BE2C (cell line): ENCODE results near the gene CFAP99.

Experiments
- DNase-seq: peaks from one replicate; pipeline ENCODE4 v3.0.0-alpha.2; 2020
- H3K27me3 ChIP-seq: fragments of 250-450 bp; sonication (Bioruptor Pico); 2 replicates; pipeline ENCODE4 v1.5.1; 2020; ENCODE audit warnings: mild to moderate bottlenecking
- H3K36me3 ChIP-seq: fragments of 250-450 bp; sonication (Bioruptor Pico); 2 replicates; pipeline ENCODE4 v1.5.1; 2020; ENCODE audit warnings: mild to moderate bottlenecking
- H3K4me1 ChIP-seq: fragments of 250-450 bp; sonication (Bioruptor Pico); 2 replicates; pipeline ENCODE4 v1.5.1; 2020
- H3K4me3 ChIP-seq: 2 replicates; pipeline ENCODE4 v1.5.1; 2011; ENCODE audit warnings: low read depth, low read length
- H3K9me3 ChIP-seq: fragments of 250-450 bp; sonication (Bioruptor Pico); 2 replicates; pipeline ENCODE4 v1.5.1; 2020
- TF ChIP-seq, protein P1 (sequence below): IDR thresholded peaks from 2 replicates; pipeline ENCODE4 v1.5.1; 2012; ENCODE audit warnings: mild to moderate bottlenecking, low read depth, low read length

Gene CFAP99

DNA sequence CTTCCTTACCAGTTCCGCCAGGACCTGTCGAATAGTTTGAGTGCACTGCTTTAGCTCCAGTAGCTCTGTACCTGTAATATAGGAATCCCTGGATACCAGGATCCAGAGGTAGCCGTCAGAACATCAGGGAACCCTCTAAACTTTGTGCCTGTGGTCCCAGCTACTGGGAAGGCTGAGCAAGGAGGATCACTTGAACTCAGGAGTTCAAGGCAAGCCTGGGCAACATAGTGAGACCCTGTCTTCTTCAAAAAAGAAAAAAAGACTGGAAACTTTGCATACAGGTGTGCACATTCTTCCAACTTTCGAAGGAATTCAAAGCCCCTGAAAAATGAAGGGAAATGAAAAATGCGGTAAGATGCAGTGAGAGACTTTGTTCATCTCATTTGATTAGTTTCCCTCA lies 85.1 kb downstream of the CFAP99 start:
- no peak overlapping the region for H3K4me3 ChIP-seq
- no peak for DNase-seq
- no peaks in the 10 kb centered on the region for H3K9me3 ChIP-seq
- no peaks in the 10 kb centered on the region; the same call in 1 of the 2 replicates for H3K4me1 ChIP-seq
- TF ChIP-seq, protein P1, sequence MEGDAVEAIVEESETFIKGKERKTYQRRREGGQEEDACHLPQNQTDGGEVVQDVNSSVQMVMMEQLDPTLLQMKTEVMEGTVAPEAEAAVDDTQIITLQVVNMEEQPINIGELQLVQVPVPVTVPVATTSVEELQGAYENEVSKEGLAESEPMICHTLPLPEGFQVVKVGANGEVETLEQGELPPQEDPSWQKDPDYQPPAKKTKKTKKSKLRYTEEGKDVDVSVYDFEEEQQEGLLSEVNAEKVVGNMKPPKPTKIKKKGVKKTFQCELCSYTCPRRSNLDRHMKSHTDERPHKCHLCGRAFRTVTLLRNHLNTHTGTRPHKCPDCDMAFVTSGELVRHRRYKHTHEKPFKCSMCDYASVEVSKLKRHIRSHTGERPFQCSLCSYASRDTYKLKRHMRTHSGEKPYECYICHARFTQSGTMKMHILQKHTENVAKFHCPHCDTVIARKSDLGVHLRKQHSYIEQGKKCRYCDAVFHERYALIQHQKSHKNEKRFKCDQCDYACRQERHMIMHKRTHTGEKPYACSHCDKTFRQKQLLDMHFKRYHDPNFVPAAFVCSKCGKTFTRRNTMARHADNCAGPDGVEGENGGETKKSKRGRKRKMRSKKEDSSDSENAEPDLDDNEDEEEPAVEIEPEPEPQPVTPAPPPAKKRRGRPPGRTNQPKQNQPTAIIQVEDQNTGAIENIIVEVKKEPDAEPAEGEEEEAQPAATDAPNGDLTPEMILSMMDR, result no peak
- no peaks in the 10 kb centered on the region for H3K27me3 ChIP-seq
- peaks cover 70% of the 10 kb centered on the region for H3K36me3 ChIP-seq

DNA sequence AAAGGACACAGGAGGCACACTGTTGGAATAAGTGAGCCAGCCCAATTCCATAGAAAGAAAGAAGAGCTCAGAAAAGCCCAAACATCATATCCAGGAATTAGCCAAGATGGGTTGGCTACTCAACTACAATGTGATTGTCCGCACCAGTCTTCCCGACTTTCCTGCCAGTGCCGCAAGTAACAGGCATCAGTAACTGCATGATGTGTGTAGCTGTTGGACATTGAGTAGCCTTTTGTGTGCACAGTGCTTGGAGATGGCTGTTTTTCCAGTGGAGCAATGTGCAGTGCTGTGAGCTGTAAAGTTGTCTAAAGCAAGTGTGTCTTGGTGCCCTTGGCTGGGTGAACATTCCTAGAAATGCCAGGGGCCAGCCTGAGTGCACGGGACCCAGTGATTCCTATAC lies 88.5 kb downstream of the CFAP99 start:
- no peak overlapping the region for H3K4me3 ChIP-seq
- peaks cover 67% of the 10 kb centered on the region for H3K36me3 ChIP-seq
- no peaks in the 10 kb centered on the region for H3K4me1 ChIP-seq
- H3K9me3 ChIP-seq, result no peaks in the 10 kb centered on the region
- no peak for DNase-seq
- H3K27me3 ChIP-seq, result no peaks in the 10 kb centered on the region
- TF ChIP-seq, protein P1, result no peak

DNA sequence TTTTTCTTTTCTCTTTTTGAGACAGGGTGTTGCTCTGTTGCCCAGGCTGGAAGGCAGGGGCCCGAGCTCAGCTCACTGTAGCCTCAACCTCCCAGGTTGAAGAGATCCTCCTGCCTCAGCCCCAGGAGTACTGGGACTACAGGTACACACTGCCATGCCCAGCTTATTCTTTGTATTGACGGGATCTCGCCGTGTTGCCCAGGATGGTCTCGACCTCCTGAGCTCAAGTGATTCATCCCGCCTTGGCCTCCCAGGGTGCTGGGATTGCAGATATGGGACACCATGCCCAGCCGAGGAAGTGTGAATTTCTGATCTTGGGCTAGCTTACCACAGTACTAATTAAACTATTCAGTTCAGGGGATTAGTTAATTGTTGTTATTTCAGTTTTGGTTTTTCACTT lies 89.1 kb downstream of the CFAP99 start:
- Histone ChIP-seq H3K4me1 (no peaks in the 10 kb centered on the region), H3K36me3 (peaks cover 73% of the 10 kb centered on the region), H3K27me3 (no peaks in the 10 kb centered on the region), H3K9me3 (no peaks in the 10 kb centered on the region), H3K4me3 (no peak overlapping the region)
- no peak for DNase-seq
- TF ChIP-seq, protein P1, result no peak

DNA sequence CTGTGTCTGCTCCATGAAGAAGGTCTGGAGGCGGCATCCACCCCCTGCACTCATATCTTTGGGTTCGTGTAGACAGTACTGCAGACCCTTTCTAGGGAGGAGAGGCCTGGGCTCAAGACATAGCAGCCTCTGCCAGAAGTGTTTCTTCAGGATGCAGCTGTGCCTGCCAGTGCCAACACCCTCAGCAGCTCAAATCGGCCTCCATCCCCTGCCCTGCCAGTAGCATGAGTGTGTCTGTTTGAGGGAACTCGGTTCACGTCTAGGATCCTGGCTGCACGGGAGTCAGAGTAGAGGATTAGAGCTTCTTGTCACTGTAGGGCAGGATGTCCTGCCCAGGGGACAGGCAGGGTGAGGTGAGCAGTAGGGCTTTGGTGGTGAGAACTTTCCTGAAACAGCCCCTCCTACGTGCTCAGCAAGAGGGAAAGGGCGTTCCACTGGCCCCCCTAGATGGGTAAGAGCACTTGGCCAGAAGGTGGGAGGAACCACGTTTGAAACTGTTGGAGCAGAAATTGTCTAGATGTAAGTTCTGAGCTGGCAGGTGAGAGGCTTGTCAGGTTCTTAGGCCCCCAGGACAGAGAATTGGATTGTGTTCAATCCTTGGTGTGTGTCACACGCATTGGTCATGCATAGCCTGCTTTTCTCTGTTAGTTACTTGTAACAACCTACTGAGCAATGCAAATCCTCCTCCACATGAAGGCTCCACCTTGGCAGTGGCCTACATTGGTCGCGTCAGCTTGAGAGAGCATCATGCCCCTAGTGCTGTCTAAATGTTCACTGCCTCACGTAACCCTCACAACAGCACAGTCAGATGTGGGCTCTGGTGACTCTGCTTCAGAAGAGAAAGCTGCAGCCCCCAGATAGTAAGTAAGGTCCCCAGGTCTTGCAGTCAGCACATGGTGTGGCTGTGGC lies 91.8 kb downstream of the CFAP99 start:
- Histone ChIP-seq H3K9me3 (no peaks in the 10 kb centered on the region), H3K4me1 (no peaks in the 10 kb centered on the region), H3K4me3 (no peak overlapping the region), H3K36me3 (peaks cover 75% of the 10 kb centered on the region), H3K27me3 (no peaks in the 10 kb centered on the region)
- TF ChIP-seq, protein P1, result no peak
- no peak for DNase-seq

DNA sequence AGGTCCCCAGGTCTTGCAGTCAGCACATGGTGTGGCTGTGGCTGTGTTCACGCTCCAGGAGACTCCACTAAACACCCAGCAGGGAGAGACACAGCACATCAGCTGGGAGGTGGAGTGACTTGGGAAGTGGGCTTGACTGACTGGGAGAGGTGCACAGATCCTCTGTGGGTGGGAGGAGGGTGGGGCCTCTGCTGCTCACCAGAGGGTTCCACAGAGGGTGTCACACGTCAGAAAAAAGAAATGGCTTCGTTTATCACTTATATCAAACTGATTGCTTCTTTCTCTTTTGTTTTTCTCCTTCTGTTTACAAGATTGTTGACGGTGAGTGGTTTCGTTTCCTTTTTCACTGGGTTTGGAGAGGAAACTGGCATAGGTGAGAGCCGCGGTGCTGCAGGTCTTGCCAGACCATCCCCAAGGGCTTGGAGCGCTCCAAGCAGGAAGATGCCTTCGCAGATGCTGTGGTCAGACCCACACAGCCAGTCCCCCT lies 92.9 kb downstream of the CFAP99 start:
- no peaks in the 10 kb centered on the region for H3K4me1 ChIP-seq

More for the DNA sequence above, 92.9 kb downstream of the CFAP99 start:
- DNase-seq, result no peak
- peaks cover 74% of the 10 kb centered on the region for H3K36me3 ChIP-seq
- H3K4me3 ChIP-seq, result no peak overlapping the region
- TF ChIP-seq, protein P1, result no peak
- no peaks in the 10 kb centered on the region for H3K9me3 ChIP-seq
- H3K27me3 ChIP-seq, result no peaks in the 10 kb centered on the region
